GM12891 (cell line): ENCODE measurements around the gene IQGAP3.

Experiments used
- POLR2A ChIP-seq: IDR thresholded peaks from 2 replicates; pipeline ENCODE4 v1.6.1; 2011; ENCODE audit warnings: low read depth, low read length, control low read depth
- POLR2AphosphoS5 ChIP-seq: IDR thresholded peaks from 2 replicates; pipeline ENCODE4 v1.6.1; 2011; ENCODE audit warnings: low read depth, low read length, control low read depth
- TAF1 ChIP-seq: IDR thresholded peaks from 2 replicates; pipeline ENCODE4 v1.6.1; 2011; ENCODE audit warnings: low read depth, low read length, control low read depth

DNA sequence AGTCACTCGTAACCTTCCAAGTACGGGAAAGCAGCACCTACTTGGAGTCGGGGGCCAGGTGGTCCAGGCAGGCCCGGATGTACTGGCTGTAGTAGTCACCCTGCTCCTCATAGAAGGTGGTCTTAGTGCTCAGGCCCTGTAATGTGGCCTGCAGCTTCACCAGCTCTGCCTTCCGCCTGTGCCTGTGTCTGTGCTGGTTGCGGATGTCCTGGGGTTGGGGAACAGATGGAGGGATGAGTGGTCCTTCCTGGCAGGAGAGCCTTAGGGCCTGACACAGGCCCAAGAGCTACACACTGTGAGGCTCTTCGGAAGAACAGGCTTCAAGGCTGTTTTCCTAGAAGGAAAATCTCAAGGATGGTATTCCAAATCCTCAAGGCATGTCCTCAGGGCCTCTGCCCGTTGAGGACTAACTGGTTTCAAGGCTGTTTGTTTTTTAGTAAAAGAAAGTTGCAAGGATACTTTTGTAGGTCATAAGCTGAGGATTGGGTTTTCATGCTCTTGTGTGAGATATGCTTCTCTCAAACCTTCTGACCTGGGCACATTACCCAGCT, 43.4 kb downstream of the IQGAP3 start:
- no peak for TF ChIP-seq TAF1
- TF ChIP-seq POLR2A: no peak
- no peak for TF ChIP-seq POLR2AphosphoS5
